BLaER1 (cell line): ENCODE measurements around the gene HSPA5.
"Not testable (repeated sequence)": the region's sequence is repeated elsewhere in the genome, so short reads cannot be mapped to it uniquely, and the experiment has no call there.

Experiments
- H3K27ac ChIP-seq: shearing (Covaris generic); formaldehyde crosslinking; 2 replicates; pipeline ENCODE4 v1.8.1; 2022
- H3K27me3 ChIP-seq: shearing (Covaris generic); formaldehyde crosslinking; 2 replicates; pipeline ENCODE4 v1.8.1; 2022
- H3K36me3 ChIP-seq: shearing (Covaris generic); formaldehyde crosslinking; 2 replicates; pipeline ENCODE4 v1.8.1; 2022
- H3K4me1 ChIP-seq: shearing (Covaris generic); formaldehyde crosslinking; 2 replicates; pipeline ENCODE4 v1.8.1; 2022
- H3K4me2 ChIP-seq: shearing (Covaris generic); formaldehyde crosslinking; 2 replicates; pipeline ENCODE4 v1.8.1; 2022
- H3K4me3 ChIP-seq: shearing (Covaris generic); formaldehyde crosslinking; 2 replicates; pipeline ENCODE4 v1.8.1; 2022
- H3K9ac ChIP-seq: shearing (Covaris generic); formaldehyde crosslinking; 2 replicates; pipeline ENCODE4 v1.8.1; 2022
- H3K9me3 ChIP-seq: shearing (Covaris generic); formaldehyde crosslinking; 2 replicates; pipeline ENCODE4 v1.8.1; 2022
- H4K20me1 ChIP-seq: shearing (Covaris generic); formaldehyde crosslinking; 2 replicates; pipeline ENCODE4 v1.8.1; 2022
- Cebpa-rat ChIP-seq: shearing (Covaris generic); IDR thresholded peaks from 2 replicates; pipeline ENCODE4 v1.8.1; 2022

Gene HSPA5

DNA sequence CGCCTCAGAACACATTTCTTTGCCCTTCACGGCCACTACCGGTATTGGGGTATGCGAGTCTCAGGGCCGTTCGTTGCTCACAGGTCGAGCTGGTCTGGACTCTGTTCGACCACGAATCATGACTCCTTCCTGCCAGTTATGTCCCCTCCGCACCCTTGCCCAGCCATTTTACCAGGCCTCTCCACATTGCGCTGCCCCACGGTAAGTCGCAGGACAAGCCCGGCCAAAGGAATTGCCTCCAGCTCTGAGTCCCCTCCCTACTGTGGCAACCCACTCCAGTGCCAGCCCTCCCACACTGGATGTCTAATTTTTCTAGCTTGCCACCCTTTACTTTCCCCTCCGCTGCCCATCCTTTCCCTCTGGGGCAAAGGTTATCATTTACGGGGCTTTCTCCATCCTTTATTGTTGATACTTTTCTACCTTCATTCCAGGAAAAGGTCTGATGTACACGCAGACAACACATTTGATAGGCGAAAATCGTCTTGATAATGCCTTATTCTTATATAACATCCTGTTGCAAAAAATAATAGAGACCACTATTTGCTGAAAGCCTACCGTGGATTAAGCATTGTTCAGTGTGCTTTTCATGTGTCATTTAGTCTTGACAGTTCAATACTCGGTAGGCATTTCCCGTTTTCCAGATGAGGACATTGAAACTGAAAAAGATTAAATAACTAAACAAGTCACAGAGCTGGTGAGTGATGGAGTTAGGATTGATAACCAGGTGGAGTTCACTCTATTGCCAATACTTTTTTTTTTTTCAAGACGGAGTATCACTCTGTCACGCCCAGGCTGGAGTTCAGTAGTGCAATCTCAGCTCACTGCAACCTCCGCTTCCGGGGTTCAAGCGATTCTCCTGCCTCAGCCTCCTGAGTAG, 958 bp upstream of the HSPA5 start:
- Histone ChIP-seq H3K4me2 (peak overlapping the region; percentile 91), H3K9ac (peak overlapping the region; percentile 96), H3K4me1 (peaks cover 36% of the 10 kb centered on the region), H3K27ac (peak overlapping the region; percentile 97), H3K4me3 (peak overlapping the region; percentile 82), H4K20me1 (peaks cover 40% of the 10 kb centered on the region), H3K36me3 (peaks cover 28% of the 10 kb centered on the region), H3K27me3 (no peaks in the 10 kb centered on the region), H3K9me3 (no peaks in the 10 kb centered on the region)
- TF ChIP-seq Cebpa-rat, result no peak

DNA sequence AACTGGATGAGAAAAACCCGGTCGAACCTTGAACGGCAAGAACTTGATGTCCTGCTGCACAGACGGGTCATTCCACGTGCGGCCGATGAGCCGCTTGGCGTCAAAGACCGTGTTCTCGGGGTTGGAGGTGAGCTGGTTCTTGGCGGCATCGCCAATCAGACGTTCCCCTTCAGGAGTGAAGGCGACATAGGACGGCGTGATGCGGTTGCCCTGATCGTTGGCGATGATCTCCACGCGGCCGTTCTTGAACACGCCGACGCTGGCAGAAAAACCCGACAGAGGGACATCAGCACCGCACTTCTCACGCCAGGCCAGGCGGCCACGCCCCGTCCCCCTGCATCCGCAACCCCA, 519 bp downstream of the HSPA5 start:
- no peak for TF ChIP-seq Cebpa-rat
- Histone ChIP-seq H3K9me3 (no peaks in the 10 kb centered on the region), H3K4me2 (peak overlapping the region; percentile 73), H3K27ac (peak overlapping the region; percentile 97), H4K20me1 (peaks cover 54% of the 10 kb centered on the region), H3K27me3 (no peaks in the 10 kb centered on the region), H3K36me3 (peaks cover 43% of the 10 kb centered on the region), H3K4me3 (peak overlapping the region; percentile 82), H3K9ac (peak overlapping the region; percentile 97), H3K4me1 (peaks cover 49% of the 10 kb centered on the region)

DNA sequence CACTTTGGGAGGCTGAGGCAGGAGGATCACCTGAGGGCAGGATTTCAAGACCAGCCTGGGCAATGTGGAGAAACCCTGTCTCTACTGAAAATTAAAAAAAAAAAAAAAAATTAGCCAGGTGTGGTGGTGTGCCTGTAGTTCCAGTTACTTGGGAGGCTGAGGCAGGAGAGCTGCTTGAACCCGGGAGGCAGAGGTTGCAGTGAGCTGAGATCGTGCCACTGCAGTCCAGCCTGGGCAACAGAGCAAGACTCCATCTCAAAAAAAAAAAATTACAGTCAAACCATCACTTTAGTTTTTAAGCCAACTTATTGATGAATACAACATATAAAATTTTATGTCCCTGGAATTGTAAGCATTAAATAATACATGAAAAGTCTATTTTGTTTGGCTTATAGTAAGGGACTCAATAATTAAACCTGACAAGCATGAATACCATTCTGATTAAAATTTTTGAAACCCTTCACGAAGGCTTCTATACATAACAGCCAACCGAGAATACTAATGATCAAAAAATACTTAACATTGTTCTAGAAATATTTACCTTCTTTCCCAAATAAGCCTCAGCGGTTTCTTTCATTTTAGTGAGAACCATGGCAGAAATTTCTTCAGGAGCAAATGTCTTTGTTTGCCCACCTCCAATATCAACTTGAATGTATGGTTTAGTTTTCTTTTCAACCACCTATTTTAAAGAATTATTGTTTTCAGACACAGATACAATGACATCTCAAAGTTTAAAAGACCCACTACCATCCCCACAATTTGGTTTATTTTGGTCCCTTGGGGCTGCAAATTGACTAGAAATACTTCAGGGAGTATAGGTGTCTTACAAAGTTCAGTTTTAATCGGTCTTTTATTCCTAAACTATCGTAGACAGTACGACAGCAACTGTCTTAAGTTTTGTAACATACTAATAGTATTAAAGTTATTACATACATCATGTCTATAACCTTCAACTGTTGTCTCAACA, 1.2 kb downstream of the HSPA5 start:
- TF ChIP-seq Cebpa-rat, result no peak
- H3K9ac ChIP-seq, result peak overlapping the region; percentile 97
- peak overlapping the region; percentile 97 for H3K27ac ChIP-seq
- H3K27me3 ChIP-seq, result no peaks in the 10 kb centered on the region
- H3K4me3 ChIP-seq, result peak overlapping the region; percentile 82
- H3K4me2 ChIP-seq, result peak overlapping the region; percentile 73
- peaks cover 50% of the 10 kb centered on the region for H3K36me3 ChIP-seq
- H4K20me1 ChIP-seq, result peaks cover 61% of the 10 kb centered on the region
- no peaks in the 10 kb centered on the region for H3K9me3 ChIP-seq
- H3K4me1 ChIP-seq, result peaks cover 51% of the 10 kb centered on the region

DNA sequence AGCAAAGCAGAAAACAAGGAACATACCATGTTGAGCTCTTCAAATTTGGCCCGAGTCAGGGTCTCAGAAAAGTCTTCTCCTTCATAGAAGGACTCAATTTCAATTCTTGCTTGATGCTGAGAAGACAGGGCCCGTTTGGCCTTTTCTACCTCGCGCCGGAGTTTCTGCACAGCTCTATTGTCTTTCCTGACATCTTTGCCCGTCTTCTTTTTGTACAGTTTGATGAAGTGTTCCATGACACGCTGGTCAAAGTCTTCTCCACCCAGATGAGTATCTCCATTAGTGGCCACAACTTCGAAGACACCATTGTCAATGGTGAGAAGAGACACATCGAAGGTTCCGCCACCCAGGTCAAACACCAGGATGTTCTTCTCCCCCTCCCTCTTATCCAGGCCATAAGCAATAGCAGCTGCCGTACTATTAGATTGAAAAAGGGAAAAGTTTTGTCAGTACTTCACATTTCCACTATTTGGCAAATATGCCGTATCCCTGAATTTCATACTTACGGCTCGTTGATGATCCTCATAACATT, 2.2 kb downstream of the HSPA5 start:
- H4K20me1 ChIP-seq, result peaks cover 69% of the 10 kb centered on the region
- H3K27me3 ChIP-seq, result no peaks in the 10 kb centered on the region
- H3K9ac ChIP-seq, result peak overlapping the region; percentile 97; the same call in 1 of the 2 replicates
- H3K27ac ChIP-seq, result no peak overlapping the region
- no peaks in the 10 kb centered on the region for H3K9me3 ChIP-seq
- no peak for TF ChIP-seq Cebpa-rat
- peaks cover 51% of the 10 kb centered on the region for H3K4me1 ChIP-seq
- H3K36me3 ChIP-seq, result peaks cover 56% of the 10 kb centered on the region
- H3K4me3 ChIP-seq, result peak overlapping the region; percentile 82
- peak overlapping the region; percentile 73 for H3K4me2 ChIP-seq

DNA sequence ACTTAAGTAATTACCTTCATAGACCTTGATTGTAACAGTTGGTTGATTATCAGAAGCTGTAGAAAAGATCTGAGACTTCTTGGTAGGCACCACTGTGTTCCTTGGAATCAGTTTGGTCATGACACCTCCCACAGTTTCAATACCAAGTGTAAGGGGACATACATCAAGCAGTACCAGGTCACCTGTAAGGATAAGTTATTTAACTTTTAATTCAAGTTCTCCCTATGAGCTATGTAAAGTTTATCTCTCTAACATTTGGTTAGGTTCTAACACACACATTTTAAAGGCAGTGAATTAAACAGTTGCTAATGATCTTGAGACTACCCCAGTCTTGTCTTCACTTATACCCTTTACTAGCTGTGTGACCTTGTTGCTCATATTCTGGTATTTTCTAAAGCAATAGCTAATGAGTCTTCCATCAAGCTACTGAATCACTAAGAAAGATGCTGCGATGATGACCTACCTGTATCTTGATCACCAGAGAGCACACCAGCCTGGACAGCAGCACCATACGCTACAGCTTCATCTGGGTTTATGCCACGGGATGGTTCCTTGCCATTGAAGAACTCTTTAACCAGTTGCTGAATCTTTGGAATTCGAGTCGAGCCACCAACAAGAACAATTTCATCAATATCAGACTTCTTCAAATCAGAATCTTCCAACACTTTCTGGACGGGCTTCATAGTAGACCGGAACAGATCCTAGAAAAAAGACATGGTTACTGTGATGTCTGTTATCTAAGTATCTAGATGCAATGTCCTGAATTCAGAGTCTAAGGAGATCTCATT, 2.8 kb downstream of the HSPA5 start:
- Histone ChIP-seq H3K9ac (peak overlapping the region; percentile 97; the same call in 1 of the 2 replicates), H3K4me1 (peaks cover 51% of the 10 kb centered on the region), H3K4me3 (peak overlapping the region; percentile 82), H4K20me1 (peaks cover 74% of the 10 kb centered on the region), H3K36me3 (peaks cover 62% of the 10 kb centered on the region), H3K4me2 (peak overlapping the region; percentile 73), H3K9me3 (no peaks in the 10 kb centered on the region), H3K27ac (no peak overlapping the region), H3K27me3 (no peaks in the 10 kb centered on the region)
- TF ChIP-seq Cebpa-rat, result no peak

DNA sequence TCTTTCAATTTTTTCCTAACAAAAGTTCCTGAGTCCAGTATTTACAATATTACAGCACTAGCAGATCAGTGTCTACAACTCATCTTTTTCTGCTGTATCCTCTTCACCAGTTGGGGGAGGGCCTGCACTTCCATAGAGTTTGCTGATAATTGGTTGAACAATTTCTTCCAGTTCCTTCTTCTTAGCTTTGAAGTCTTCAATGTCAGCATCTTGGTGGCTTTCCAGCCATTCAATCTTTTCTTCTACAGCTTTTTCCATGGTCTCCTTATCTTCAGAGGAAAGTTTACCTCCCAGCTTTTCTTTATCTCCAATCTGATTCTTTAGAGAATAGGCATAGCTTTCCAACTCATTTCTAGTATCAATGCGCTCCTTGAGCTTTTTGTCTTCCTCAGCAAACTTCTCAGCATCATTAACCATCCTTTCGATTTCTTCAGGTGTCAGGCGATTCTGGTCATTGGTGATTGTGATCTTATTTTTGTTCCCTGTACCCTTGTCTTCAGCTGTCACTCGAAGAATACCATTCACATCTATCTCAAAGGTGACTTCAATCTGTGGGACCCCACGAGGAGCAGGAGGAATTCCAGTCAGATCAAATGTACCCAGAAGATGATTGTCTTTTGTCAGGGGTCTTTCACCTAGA, 4.5 kb downstream of the HSPA5 start:
- peaks cover 42% of the 10 kb centered on the region for H3K4me1 ChIP-seq
- H3K9ac ChIP-seq, H3K4me3 ChIP-seq, H3K27me3 ChIP-seq, H3K9me3 ChIP-seq, H3K27ac ChIP-seq: not testable (repeated sequence)
- peaks cover 74% of the 10 kb centered on the region for H4K20me1 ChIP-seq
- H3K4me2 ChIP-seq, result peak overlapping the region; percentile 73
- H3K36me3 ChIP-seq, result peaks cover 77% of the 10 kb centered on the region

DNA sequence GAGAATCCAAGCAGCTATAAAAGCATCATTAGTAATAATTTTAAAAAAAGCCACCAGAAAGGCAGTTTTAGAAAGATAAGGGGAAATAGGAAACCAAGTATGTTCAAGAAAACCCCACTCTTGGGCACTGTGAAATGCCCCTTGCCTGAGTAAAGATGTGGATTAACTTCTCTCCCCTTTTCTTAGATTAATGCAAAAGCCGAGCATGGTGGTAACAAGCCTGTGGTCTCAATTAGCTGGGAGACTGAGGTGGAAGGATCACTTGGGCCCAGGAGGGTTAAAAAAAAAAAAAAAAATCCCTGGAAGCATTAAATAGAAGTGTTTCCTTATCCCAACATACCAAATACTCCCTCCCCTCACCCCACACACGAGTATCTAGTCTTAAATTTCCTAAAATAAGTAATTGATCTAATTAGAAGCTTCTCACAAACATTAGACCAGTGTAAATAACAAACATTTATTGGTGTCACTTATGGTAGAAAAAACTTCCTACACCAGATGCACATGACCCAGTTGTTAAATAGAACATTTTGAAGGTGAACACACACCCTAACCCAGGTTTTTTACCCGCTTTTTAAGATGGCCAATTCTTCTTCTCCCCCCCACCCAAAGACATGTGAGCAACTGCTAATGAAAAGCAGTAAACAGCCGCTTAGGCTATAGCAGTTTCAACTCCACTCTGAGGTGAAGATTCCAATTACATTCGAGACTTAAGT, 5.2 kb downstream of the HSPA5 start:
- H3K9ac ChIP-seq, result no peak overlapping the region
- no peak for TF ChIP-seq Cebpa-rat
- H3K36me3 ChIP-seq, result peaks cover 83% of the 10 kb centered on the region
- H3K4me1 ChIP-seq, result peaks cover 42% of the 10 kb centered on the region
- H3K9me3 ChIP-seq, result no peaks in the 10 kb centered on the region
- H3K4me3 ChIP-seq, result no peak overlapping the region
- H3K4me2 ChIP-seq, result peak overlapping the region; percentile 73
- H3K27me3 ChIP-seq, result no peaks in the 10 kb centered on the region
- H3K27ac ChIP-seq, result no peak overlapping the region
- peaks cover 73% of the 10 kb centered on the region for H4K20me1 ChIP-seq

DNA sequence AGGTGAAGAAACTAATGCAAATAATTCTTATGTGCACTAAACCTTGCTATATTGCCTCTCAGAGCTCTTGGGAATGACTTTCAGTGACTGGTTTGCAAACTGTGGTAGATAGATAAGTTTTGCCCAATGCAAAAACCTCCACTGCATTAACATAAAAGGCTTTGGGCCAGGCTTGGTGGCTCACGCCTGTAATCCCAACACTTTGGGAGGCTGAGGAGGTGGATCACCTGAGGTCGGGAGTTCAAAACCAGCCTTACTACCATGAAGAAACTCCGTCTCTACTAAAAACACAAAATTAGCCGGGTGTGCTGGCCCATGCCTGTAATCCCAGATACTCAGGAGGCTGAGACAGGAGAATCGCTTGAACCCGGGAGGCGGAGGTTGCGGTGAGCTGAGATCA, 7.0 kb downstream of the HSPA5 start:
- H3K27ac ChIP-seq, H3K9me3 ChIP-seq, H3K4me2 ChIP-seq, H3K4me3 ChIP-seq, H3K27me3 ChIP-seq, H3K9ac ChIP-seq: not testable (repeated sequence)
- Histone ChIP-seq H3K4me1 (peaks cover 35% of the 10 kb centered on the region), H4K20me1 (peaks cover 55% of the 10 kb centered on the region), H3K36me3 (peaks cover 91% of the 10 kb centered on the region)
